GM23248 (cell line): ENCODE measurements around the gene KRTAP22-1. TPM values are rescaled to one million over a fixed set of nuclear protein-coding genes. Genes with fewer than 3 reads are reported as not detected.

Experiments used
- DNase-seq: peaks from one replicate; pipeline ENCODE4 v3.0.0-alpha.2; 2015
- H2AFZ ChIP-seq: fragments of 200-600 bp; sonication (generic); 2 replicates; pipeline ENCODE4 v1.6.1; 2016; ENCODE audit warnings: antibody characterized with exemption
- H3F3A ChIP-seq: fragments of 200-600 bp; sonication (generic); 2 replicates; pipeline ENCODE4 v1.6.1; 2016; ENCODE audit warnings: mild to moderate bottlenecking, antibody characterized with exemption, mixed run types; ENCODE audit not compliant: insufficient read depth
- H3K27ac ChIP-seq: fragments of 200-600 bp; sonication (generic); 2 replicates; pipeline ENCODE4 v1.5.1; 2016; ENCODE audit warnings: mild to moderate bottlenecking
- H3K27me3 ChIP-seq: fragments of 200-600 bp; sonication (generic); replicated peaks from 2 replicates; pipeline ENCODE4 v1.6.1; 2016; ENCODE audit warnings: mild to moderate bottlenecking; ENCODE audit not compliant: insufficient read depth
- H3K36me3 ChIP-seq: fragments of 200-600 bp; sonication (generic); 2 replicates; pipeline ENCODE4 v1.6.1; 2016; ENCODE audit warnings: low read depth, mild to moderate bottlenecking
- H3K4me1 ChIP-seq: fragments of 200-600 bp; sonication (generic); 2 replicates; pipeline ENCODE4 v1.6.1; 2016; ENCODE audit warnings: mild to moderate bottlenecking; ENCODE audit not compliant: insufficient read depth
- H3K4me2 ChIP-seq: fragments of 200-600 bp; sonication (generic); one replicate; pipeline ENCODE4 v1.6.1; 2016; ENCODE audit warnings: mild to moderate bottlenecking; ENCODE audit not compliant: unreplicated experiment
- H3K4me3 ChIP-seq: fragments of 200-600 bp; sonication (generic); 2 replicates; pipeline ENCODE4 v1.5.1; 2016; ENCODE audit warnings: mild to moderate bottlenecking
- H3K79me2 ChIP-seq: fragments of 200-600 bp; sonication (generic); 2 replicates; pipeline ENCODE4 v1.6.1; 2016; ENCODE audit warnings: mild to moderate bottlenecking; ENCODE audit not compliant: insufficient read depth
- H3K9ac ChIP-seq: fragments of 200-600 bp; sonication (generic); 2 replicates; pipeline ENCODE4 v1.6.1; 2016; ENCODE audit warnings: mild to moderate bottlenecking
- H3K9me2 ChIP-seq: fragments of 200-600 bp; sonication (generic); 2 replicates; pipeline ENCODE4 v1.6.1; 2016; ENCODE audit warnings: mixed run types, mild to moderate bottlenecking, moderate library complexity; ENCODE audit not compliant: insufficient read depth
- H3K9me3 ChIP-seq: fragments of 200-600 bp; sonication (generic); one replicate; pipeline ENCODE4 v1.6.1; 2017; ENCODE audit warnings: low read depth
- H4K20me1 ChIP-seq: fragments of 200-600 bp; sonication (generic); 2 replicates; pipeline ENCODE4 v1.6.0; 2016; ENCODE audit not compliant: insufficient read depth
- EZH2 ChIP-seq: fragments of 200-600 bp; sonication (generic); IDR thresholded peaks from 2 replicates; pipeline ENCODE4 v1.6.1; 2018; ENCODE audit warnings: antibody characterized with exemption, mild to moderate bottlenecking; ENCODE audit not compliant: insufficient read depth, poor library complexity, severe bottlenecking
- EZH2phosphoT487 ChIP-seq: fragments of 200-600 bp; sonication (generic); IDR thresholded peaks from 2 replicates; pipeline ENCODE4 v1.6.1; 2018; ENCODE audit warnings: antibody characterized with exemption, moderate library complexity, mild to moderate bottlenecking, low read depth; ENCODE audit not compliant: insufficient read depth
- WGBS, 2 experiments: methylation state at CpG; one replicate each; pipeline ENCODE4 v1.1.6; 2015 to 2017; ENCODE audit warnings: low lambda C conversion rate in 2 of 2, low coverage in 1 of 2; ENCODE audit errors: missing lambda C conversion rate in 2 of 2; 5-methylcytosine and 5-hydroxymethylcytosine counted together
- in situ Hi-C: fragments of 300-500 bp; cut with MboI; formaldehyde crosslinking; loops from 2 replicates; pipeline ENCODE4 v1.15.0; 2020
- polyA plus RNA-seq: library from polyadenylated mRNA; unstranded; fragments of >200 nt; fragmentation: Nextera tagmentation; extraction: Ambion mirVana; gene quantifications from 2 replicates; pipeline ENCODE4 v1.2.1, GENCODE V29; 2016
- total RNA-seq: library from RNA; depleted of rRNA; stranded (reverse); fragments of >200 nt; shearing (Covaris generic); gene quantifications from 2 replicates; pipeline ENCODE4 v1.2.3, GENCODE V29; 2014

Gene KRTAP22-1
- total and polyA plus RNA-seq, 2 experiments from 2014 or later: not detected

- Histone ChIP-seq H3K9ac (no peak overlapping the region), H3K79me2 (no peaks in the 10 kb centered on the region), H3F3A (no peaks in the 10 kb centered on the region), H3K27ac (no peak overlapping the region), H3K9me3 (peaks cover 4% of the 10 kb centered on the region), H3K9me2 (no peaks in the 10 kb centered on the region), H4K20me1 (no peaks in the 10 kb centered on the region), H3K36me3 (no peaks in the 10 kb centered on the region), H3K27me3 (no peaks in the 10 kb centered on the region), H3K4me1 (no peaks in the 10 kb centered on the region), H3K4me2 (no peak overlapping the region), H2AFZ (no peak overlapping the region), H3K4me3 (no peak overlapping the region)
- DNase-seq: no peak
- in situ Hi-C loops: no loop called here
- WGBS, 2 experiments: 20 to 21% methylated on average over 4 of the region's 4 CpGs
- TF ChIP-seq EZH2phosphoT487 (no peak), EZH2 (no peak)
Observed at GRCh38 chr21:30628109-30628508, 27.2 kb downstream of the KRTAP22-1 start.

DNA sequence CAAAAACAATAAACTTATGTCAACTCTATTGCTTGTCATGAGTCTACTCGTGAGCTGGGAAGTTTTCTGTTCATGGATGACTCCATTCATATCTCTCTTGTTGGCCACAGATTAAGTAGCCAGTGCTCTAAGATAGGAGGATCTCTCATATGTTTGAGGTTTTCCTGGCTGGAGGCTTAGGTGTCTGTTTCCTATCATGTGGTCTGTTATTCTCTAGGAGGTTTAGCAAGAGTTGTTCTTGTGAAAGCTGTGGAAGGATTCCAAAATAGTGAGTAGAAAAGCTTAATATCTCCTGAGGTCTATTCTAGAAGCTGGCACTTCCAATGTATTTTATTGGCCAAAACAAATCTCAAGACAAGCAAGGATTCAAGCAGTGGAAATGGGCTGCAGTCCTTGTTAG, 28.3 kb downstream of the KRTAP22-1 start:
- Histone ChIP-seq H3K9ac (no peak overlapping the region), H4K20me1 (no peaks in the 10 kb centered on the region), H3K79me2 (no peaks in the 10 kb centered on the region), H3K9me2 (no peaks in the 10 kb centered on the region), H3K4me3 (no peak overlapping the region), H3K9me3 (peaks cover 4% of the 10 kb centered on the region), H3K4me2 (no peak overlapping the region), H3K27me3 (no peaks in the 10 kb centered on the region), H3K36me3 (no peaks in the 10 kb centered on the region), H3K4me1 (no peaks in the 10 kb centered on the region), H3F3A (no peaks in the 10 kb centered on the region), H2AFZ (no peak overlapping the region), H3K27ac (no peak overlapping the region)
- TF ChIP-seq EZH2 (no peak), EZH2phosphoT487 (no peak)
- in situ Hi-C loops: no loop called here
- no peak for DNase-seq
- 28 to 36% methylated on average over 1 of the region's 1 CpG for WGBS, 2 experiments

DNA sequence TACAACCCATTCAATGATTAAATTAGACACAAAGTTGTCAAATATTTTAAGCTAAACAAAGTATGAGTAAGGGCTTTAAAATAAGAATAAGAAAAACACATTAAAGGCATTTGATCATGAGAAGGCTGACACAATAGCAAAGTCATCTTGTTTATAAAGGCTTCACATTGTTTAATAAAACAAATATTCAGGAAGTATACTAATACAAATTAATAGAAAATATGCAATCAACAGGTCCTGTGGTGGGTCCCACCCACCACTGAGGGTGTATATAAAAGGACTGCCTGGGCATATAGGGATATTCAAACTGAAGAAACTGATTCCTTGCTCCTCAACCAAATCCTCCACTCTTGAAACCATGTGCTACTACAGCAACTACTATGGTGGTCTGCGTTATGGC, 34.0 kb downstream of the KRTAP22-1 start, which contains the start of gene KRTAP20-2:
KRTAP20-2 (plus strand) TSS at position 301 of the 400 bp plus-strand sequence; CDS start at position 359, 58 bp downstream.
- no peaks in the 10 kb centered on the region for H3K36me3 ChIP-seq
- in situ Hi-C loops: no loop called here

GRCh38 chr21:30638686-30639085, 37.8 kb downstream of the KRTAP22-1 start:
- no peaks in the 10 kb centered on the region for H4K20me1 ChIP-seq
- in situ Hi-C loops: no loop called here
- no peaks in the 10 kb centered on the region for H3K9me2 ChIP-seq
- WGBS, 2 experiments: 40 to 44% methylated on average over 3 of the region's 3 CpGs
- H3F3A ChIP-seq: no peaks in the 10 kb centered on the region
- H3K27ac ChIP-seq: no peak overlapping the region
- no peaks in the 10 kb centered on the region for H3K79me2 ChIP-seq
- no peaks in the 10 kb centered on the region for H3K9me3 ChIP-seq
- no peak overlapping the region for H3K9ac ChIP-seq
- H3K4me3 ChIP-seq: no peak overlapping the region
- no peaks in the 10 kb centered on the region for H3K4me1 ChIP-seq
- H3K36me3 ChIP-seq: no peaks in the 10 kb centered on the region
- DNase-seq: no peak
- no peak overlapping the region for H3K4me2 ChIP-seq
- no peaks in the 10 kb centered on the region for H3K27me3 ChIP-seq
- H2AFZ ChIP-seq: no peak overlapping the region
- no peak for TF ChIP-seq EZH2
- TF ChIP-seq EZH2phosphoT487: no peak

More for the DNA sequence above, 34.0 kb downstream of the KRTAP22-1 start, which contains the start of gene KRTAP20-2:
- Histone ChIP-seq H3K4me1 (no peaks in the 10 kb centered on the region), H3K27ac (no peak within 1 kb of the TSS), H3K9ac (no peak within 1 kb of the TSS), H3K79me2 (no peaks in the 10 kb centered on the region), H4K20me1 (no peaks in the 10 kb centered on the region), H3K9me2 (no peaks in the 10 kb centered on the region), H3K9me3 (no peaks in the 10 kb centered on the region), H2AFZ (no peak within 1 kb of the TSS), H3F3A (no peaks in the 10 kb centered on the region), H3K27me3 (no peaks in the 10 kb centered on the region), H3K4me2 (no peak within 1 kb of the TSS), H3K4me3 (no peak within 1 kb of the TSS)
- DNase-seq: no peak
- TF ChIP-seq EZH2 (no peak), EZH2phosphoT487 (no peak)
- 21 to 31% methylated on average over 1 of the region's 1 CpG for WGBS, 2 experiments

GRCh38 chr21:30642564-30642963, 41.7 kb downstream of the KRTAP22-1 start, which contains the start of gene KRTAP20-3:
Gene KRTAP20-3 (plus strand): TSS chr21:30642864.
- WGBS, 2 experiments: 22 to 32% methylated on average over 2 of the region's 2 CpGs
- DNase-seq: no peak

More at GRCh38 chr21:30642564-30642963, 41.7 kb downstream of the KRTAP22-1 start, which contains the start of gene KRTAP20-3:
- H3K9me2 ChIP-seq: no peaks in the 10 kb centered on the region
- no peak within 1 kb of the TSS for H3K4me2 ChIP-seq
- H3K79me2 ChIP-seq: no peaks in the 10 kb centered on the region
- H3K27me3 ChIP-seq: no peaks in the 10 kb centered on the region
- H3K4me1 ChIP-seq: no peaks in the 10 kb centered on the region
- no peaks in the 10 kb centered on the region for H3K9me3 ChIP-seq
- in situ Hi-C loops: no loop called here
- H4K20me1 ChIP-seq: no peaks in the 10 kb centered on the region
- no peaks in the 10 kb centered on the region for H3K36me3 ChIP-seq
- H3F3A ChIP-seq: no peaks in the 10 kb centered on the region
- no peak within 1 kb of the TSS for H3K9ac ChIP-seq
- H2AFZ ChIP-seq: no peak within 1 kb of the TSS
- H3K4me3 ChIP-seq: no peak within 1 kb of the TSS
- no peak within 1 kb of the TSS for H3K27ac ChIP-seq
- TF ChIP-seq EZH2: no peak
- no peak for TF ChIP-seq EZH2phosphoT487
